Umbilical cord (tissue), 2 donors: ENCODE results near the gene AHR. TPM values are rescaled to one million over a fixed set of nuclear protein-coding genes. Genes with fewer than 3 reads are reported as not detected.

Experiments
- DNase-seq: peaks from one replicate; pipeline ENCODE4 v3.0.0-alpha.2; 2015; ENCODE audit warnings: low spot score
- total RNA-seq: library from RNA; depleted of rRNA; stranded (reverse); fragments of >200 nt; gene quantifications from one replicate; pipeline ENCODE4 v1.2.3, GENCODE V29; 2014; ENCODE audit warnings: low replicate concordance; ENCODE audit not compliant: insufficient read depth

Gene AHR
- total RNA-seq, 1 donor from 2014 or later = 136 TPM

GRCh38 chr7:17302575-17303142 is 4.2 kb downstream of the AHR start:
- no peak for DNase-seq

GRCh38 chr7:17304926-17305325 is 6.5 kb downstream of the AHR start:
- DNase-seq = peak; percentile 52

GRCh38 chr7:17305387-17306171 is 7.1 kb downstream of the AHR start:
- DNase-seq = no peak

GRCh38 chr7:17307000-17307399 is 8.5 kb downstream of the AHR start:
- no peak for DNase-seq

- peak; percentile 74 for DNase-seq
Observed at GRCh38 chr7:17307558-17307957, 9.1 kb downstream of the AHR start.

GRCh38 chr7:17307969-17308648 is 9.7 kb downstream of the AHR start:
- DNase-seq = no peak

- no peak for DNase-seq
Observed at GRCh38 chr7:17311194-17311593, 12.7 kb downstream of the AHR start.

- no peak for DNase-seq
Observed at GRCh38 chr7:17311952-17312351, 13.5 kb downstream of the AHR start.

GRCh38 chr7:17312641-17313040 is 14.2 kb downstream of the AHR start:
- DNase-seq = no peak

GRCh38 chr7:17313194-17313593 is 14.7 kb downstream of the AHR start:
- DNase-seq = no peak

GRCh38 chr7:17315974-17316373 is 17.5 kb downstream of the AHR start:
- no peak for DNase-seq

- DNase-seq = no peak
Observed at GRCh38 chr7:17318146-17318545, 19.7 kb downstream of the AHR start.

GRCh38 chr7:17319164-17320101 is 21.0 kb downstream of the AHR start:
- DNase-seq = no peak

GRCh38 chr7:17320102-17320497 is 21.6 kb downstream of the AHR start:
- DNase-seq = no peak

GRCh38 chr7:17320657-17321056 is 22.2 kb downstream of the AHR start:
- DNase-seq = peak; percentile 86

GRCh38 chr7:17325364-17325763 is 26.9 kb downstream of the AHR start:
- no peak for DNase-seq

GRCh38 chr7:17326378-17326777 is 27.9 kb downstream of the AHR start:
- DNase-seq = no peak

GRCh38 chr7:17328641-17329040 is 30.2 kb downstream of the AHR start:
- peak; percentile 74 for DNase-seq

GRCh38 chr7:17329440-17329839 is 31.0 kb downstream of the AHR start:
- no peak for DNase-seq

- DNase-seq = no peak
Observed at GRCh38 chr7:17331891-17332501, 33.5 kb downstream of the AHR start.

- no peak for DNase-seq
Observed at GRCh38 chr7:17333221-17333620, 34.8 kb downstream of the AHR start.
